Measurements from ENCODE around the gene SNX8. TPM values are rescaled to one million over a fixed set of nuclear protein-coding genes. Genes with fewer than 3 reads are reported as not detected.

SNX8 gene
- total RNA-seq, 1 donor from 2014 or later: 12.9 TPM

- DNase-seq (ENCODE audit: low read depth) (no peak), FAIRE-seq (no peak)
- no peak for TF ChIP-seq CTCF (IDR thresholded peaks at IDR 0.05; ENCODE audit: insufficient read depth, low read length, severe bottlenecking)
- H3K4me3 ChIP-seq (ENCODE audit: low read depth, low read length): no peak overlapping the region
- H3K36me3 ChIP-seq (ENCODE audit: control insufficient read depth, insufficient read depth, low read length): peaks cover 4% of the 10 kb centered on the region
- H3K27me3 ChIP-seq (ENCODE audit: control insufficient read depth, insufficient read depth, low read length): no peaks in the 10 kb centered on the region
Observed at GRCh38 chr7:2258661-2259365, 55.4 kb downstream of the SNX8 start.

- FAIRE-seq: no peak
Observed at GRCh38 chr7:2257651-2258050, 56.6 kb downstream of the SNX8 start.

GRCh38 chr7:2257046-2257551, 57.1 kb downstream of the SNX8 start:
- FAIRE-seq (no peak), DNase-seq (ENCODE audit: low read depth) (no peak)
- Histone ChIP-seq H3K36me3 (ENCODE audit: control insufficient read depth, insufficient read depth, low read length) (peaks cover 2% of the 10 kb centered on the region), H3K27me3 (ENCODE audit: control insufficient read depth, insufficient read depth, low read length) (no peaks in the 10 kb centered on the region), H3K4me3 (ENCODE audit: low read depth, low read length) (no peak overlapping the region)
- TF ChIP-seq CTCF (IDR thresholded peaks at IDR 0.05; ENCODE audit: insufficient read depth, low read length, severe bottlenecking): no peak

More at GRCh38 chr7:2257651-2258050, 56.6 kb downstream of the SNX8 start:
- no peak for DNase-seq (ENCODE audit: low read depth)
- Histone ChIP-seq H3K36me3 (ENCODE audit: control insufficient read depth, insufficient read depth, low read length) (peaks cover 2% of the 10 kb centered on the region), H3K4me3 (ENCODE audit: low read depth, low read length) (no peak overlapping the region), H3K27me3 (ENCODE audit: control insufficient read depth, insufficient read depth, low read length) (no peaks in the 10 kb centered on the region)
- TF ChIP-seq CTCF (IDR thresholded peaks at IDR 0.05; ENCODE audit: insufficient read depth, low read length, severe bottlenecking): no peak

GRCh38 chr7:2256306-2257045, 57.8 kb downstream of the SNX8 start:
- no peak for FAIRE-seq
- H3K27me3 ChIP-seq (ENCODE audit: control insufficient read depth, insufficient read depth, low read length): no peaks in the 10 kb centered on the region
- DNase-seq (ENCODE audit: low read depth): no peak
- TF ChIP-seq CTCF (IDR thresholded peaks at IDR 0.05; ENCODE audit: insufficient read depth, low read length, severe bottlenecking): no peak
- H3K4me3 ChIP-seq (ENCODE audit: low read depth, low read length): no peak overlapping the region
- H3K36me3 ChIP-seq (ENCODE audit: control insufficient read depth, insufficient read depth, low read length): peaks cover 2% of the 10 kb centered on the region

- FAIRE-seq: no peak
- Histone ChIP-seq H3K27me3 (ENCODE audit: control insufficient read depth, insufficient read depth, low read length) (no peaks in the 10 kb centered on the region), H3K36me3 (ENCODE audit: control insufficient read depth, insufficient read depth, low read length) (peaks cover 2% of the 10 kb centered on the region), H3K4me3 (ENCODE audit: low read depth, low read length) (no peak overlapping the region)
- TF ChIP-seq CTCF (IDR thresholded peaks at IDR 0.05; ENCODE audit: insufficient read depth, low read length, severe bottlenecking): no peak
- no peak for DNase-seq (ENCODE audit: low read depth)
Observed at GRCh38 chr7:2255145-2256139, 58.8 kb downstream of the SNX8 start.

All from bronchial epithelial cell (primary cell).